ENCODE measurements around the gene NLRX1.
"Not testable (repeated sequence)": the region's sequence is repeated elsewhere in the genome, so short reads cannot be mapped to it uniquely, and the experiment has no call there.

Gene NLRX1

DNA sequence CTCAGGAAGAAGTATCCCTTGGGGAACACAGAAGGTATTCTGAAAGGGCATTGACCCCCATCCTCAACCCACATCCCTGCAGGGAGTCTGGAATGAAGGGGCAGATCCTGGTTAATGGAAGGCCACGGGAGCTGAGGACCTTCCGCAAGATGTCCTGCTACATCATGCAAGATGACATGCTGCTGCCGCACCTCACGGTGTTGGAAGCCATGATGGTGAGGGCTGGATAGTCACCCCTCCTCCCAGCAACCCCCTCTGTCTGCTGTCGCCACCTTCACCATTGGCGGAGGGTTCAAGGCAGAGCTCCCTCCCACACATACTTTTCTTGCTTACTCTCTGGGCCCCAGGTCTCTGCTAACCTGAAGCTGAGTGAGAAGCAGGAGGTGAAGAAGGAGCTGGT lies 14.3 kb upstream of the NLRX1 start:
- DNase-seq (ENCODE audit: low read depth in 2 of 2), result no peak

DNA sequence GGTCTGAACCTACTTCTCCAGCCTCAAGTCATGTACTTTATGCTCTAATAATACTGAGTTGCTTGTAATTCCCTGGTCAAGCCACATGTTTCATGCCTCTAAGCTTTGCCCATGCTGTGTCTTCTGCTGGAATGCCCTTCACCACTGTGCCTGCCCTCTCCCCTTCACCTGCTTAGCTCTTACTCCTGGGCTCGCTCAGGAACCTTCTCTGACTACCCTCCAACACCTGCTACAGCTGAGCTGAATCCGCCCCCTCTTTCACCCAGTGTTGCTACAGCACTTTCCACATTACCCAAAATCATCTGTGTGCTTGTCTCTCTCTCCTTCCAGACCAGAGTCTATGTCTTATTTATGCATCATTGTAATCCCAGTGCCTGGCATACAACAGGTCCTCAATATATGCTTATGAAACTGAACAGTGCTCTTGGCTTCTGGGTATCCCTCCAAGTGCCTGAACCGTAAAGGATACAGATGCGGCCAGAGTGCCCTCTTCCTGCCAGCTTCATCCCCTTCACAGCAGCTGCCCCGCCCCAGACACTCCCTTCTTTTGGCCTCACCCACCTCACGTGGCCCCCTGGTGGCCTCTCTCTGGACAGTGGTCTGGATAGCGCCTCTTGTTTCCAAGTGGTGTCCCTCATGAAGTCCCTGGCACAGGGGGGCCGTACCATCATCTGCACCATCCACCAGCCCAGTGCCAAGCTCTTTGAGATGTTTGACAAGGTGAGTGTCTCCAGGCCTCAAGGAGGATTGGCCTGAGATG lies 12.6 kb upstream of the NLRX1 start:
- DNase-seq (ENCODE audit: low read depth in 2 of 2), result no peak

DNA sequence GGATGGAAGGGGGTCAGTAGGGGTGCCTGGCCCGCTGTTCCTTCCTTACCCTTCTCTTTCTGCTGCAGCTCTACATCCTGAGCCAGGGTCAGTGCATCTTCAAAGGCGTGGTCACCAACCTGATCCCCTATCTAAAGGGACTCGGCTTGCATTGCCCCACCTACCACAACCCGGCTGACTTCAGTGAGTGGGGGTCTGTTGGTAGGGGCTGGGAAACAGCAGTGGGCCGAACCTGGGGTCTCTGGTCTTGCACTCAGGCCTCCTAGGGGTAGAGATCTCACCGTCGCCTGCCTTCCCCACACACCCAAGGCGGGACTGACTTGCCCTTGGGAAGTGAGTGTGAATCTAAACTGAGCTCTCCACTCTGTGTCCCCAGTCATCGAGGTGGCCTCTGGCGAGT lies 12.0 kb upstream of the NLRX1 start:
- no peak for DNase-seq (ENCODE audit: low read depth in 2 of 2)

DNA sequence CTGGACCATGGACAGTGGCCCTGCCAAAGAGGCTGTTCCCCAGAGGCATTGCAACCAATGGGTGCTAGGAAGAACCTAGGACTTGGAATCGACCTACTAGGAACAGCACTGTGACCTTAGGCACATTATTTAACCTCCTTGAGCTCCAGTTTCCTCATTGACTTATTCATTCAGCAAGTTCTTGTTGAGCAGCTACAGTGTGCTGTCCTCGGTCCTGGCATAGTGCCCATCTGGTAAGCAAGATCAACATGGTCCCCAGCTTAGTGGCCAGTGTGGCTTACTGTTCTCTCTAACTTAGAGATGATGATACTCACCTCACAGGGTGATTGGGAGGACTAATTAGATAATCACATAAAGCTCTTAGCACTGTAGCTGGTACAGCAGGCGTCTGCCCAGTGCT lies 11.5 kb upstream of the NLRX1 start:
- DNase-seq (ENCODE audit: low read depth in 2 of 2), result no peak

DNA sequence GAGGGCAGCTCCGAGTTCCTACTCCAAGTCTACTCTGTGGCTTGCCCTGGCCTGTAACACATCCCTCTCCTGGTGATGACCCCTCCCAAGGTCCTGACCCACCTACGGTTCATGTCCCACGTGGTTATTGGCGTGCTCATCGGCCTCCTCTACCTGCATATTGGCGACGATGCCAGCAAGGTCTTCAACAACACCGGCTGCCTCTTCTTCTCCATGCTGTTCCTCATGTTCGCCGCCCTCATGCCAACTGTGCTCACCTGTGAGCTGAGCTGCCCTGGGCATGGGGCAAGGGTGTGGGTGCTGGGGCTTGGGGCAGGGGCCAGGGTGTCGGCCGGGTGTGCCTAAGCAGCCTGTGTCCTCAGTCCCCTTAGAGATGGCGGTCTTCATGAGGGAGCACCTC lies 10.1 kb upstream of the NLRX1 start:
- DNase-seq (ENCODE audit: low read depth in 2 of 2), result no peak

DNA sequence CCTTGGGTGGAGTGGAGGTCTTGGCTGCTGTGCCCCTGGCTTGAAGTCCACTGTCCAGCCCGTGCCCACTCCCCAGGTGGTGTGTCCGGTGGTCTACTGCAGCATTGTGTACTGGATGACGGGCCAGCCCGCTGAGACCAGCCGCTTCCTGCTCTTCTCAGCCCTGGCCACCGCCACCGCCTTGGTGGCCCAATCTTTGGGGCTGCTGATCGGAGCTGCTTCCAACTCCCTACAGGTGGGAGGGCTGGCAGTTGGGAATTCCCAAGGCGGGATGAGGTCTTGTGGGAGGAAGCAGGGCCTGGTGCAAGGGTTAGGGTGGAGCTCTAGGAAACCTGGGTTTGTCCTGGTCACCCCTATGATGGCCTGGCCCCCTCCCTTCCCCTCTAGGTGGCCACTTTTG lies 8.4 kb upstream of the NLRX1 start:
- no peak for DNase-seq (ENCODE audit: low read depth in 2 of 2)

DNA sequence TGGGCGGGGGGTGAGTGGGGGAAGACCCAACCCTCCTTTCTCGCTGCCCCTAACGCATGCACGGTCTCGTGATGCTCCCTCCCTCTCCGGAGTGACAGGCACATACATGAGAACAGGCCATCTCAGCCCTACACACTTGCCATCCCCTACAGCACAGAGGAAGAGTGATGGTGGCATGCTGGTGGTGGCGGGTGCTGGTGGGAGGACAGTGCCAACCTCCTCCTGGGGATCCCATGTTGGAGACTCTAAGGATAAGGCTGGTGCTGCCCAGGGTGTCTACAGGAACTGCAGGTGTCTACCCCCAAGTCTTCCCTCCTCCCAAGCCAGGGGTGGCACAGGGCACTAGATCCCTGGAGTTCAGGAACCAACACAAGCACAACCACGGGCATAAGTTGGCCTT lies 6.7 kb upstream of the NLRX1 start:
- DNase-seq (ENCODE audit: low read depth in 2 of 2), result no peak

DNA sequence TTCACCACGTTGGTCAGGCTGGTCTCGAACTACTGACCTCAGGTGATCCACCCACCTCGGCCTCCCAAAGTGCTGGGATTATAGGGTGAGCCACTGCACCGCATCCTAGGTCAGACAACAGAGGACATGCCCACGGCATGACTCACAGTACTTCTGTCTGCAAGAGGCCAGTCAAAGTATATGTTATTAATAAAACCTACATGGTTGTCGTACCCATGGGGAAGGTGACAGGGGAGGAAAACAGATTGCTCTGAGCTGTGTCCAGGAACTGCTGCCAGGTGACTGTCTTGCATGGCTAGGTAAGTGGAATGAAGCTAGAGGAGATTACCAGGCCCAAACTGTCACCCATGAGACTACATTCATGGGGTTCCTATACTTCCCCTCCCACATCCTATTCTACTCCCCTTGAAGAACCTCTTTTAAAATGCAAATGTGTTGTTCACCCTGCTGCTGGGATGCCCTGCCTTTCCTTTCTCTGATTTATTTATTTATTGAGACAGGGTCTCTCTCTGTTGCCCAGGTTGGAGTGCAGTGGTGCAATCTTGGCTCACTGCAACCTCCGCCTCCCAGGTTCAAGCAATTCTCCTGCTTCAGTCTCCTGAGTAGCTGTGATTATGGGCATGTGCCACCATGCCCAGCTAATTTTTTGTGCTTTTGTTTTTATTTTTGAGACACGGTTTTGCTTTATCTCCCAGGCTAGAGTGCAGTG lies 2.0 kb upstream of the NLRX1 start:
- no peak for DNase-seq (ENCODE audit: low read depth in 2 of 2)

DNA sequence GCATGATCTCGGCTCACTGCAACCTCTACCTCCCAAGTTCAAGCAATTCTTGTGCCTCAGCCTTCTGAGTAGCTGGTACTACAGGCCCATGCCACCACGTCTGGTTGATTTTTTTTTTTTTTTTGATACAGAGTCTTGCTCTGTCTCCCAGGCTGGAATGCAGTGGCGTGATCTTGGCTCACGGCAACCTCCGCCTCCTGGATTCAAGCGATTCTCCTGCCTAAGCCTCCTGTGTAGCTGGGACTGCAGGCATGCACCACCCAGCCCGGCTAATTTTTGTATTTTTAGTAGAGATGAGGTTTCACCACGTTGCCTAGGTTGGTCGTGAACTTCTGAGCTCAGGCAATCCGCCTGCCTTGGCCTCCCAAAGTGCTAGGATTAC lies 1.5 kb upstream of the NLRX1 start:
- DNase-seq (ENCODE audit: low read depth in 2 of 2), result not testable (repeated sequence)

DNA sequence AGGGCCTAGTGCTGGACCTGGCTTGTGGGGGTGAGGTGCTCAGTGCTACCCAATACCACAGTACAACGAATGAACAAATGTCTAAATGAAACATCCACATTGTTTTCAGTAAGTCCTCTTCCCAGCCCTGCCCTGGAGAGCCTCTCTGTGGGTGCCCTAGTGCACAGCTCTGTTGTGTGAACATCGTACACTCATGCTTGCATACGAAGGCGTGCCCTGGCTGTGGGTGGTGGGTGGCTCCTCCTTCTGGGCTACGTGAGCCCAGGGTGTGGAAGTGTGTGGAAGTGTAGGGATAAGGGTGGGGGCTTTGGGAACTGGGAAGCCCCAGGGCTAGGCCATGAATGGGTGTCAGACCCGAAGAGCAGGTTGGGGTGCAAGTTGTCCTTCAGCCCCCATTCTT lies 592 bp upstream of the NLRX1 start:
- no peak for DNase-seq (ENCODE audit: low read depth in 2 of 2)

DNA sequence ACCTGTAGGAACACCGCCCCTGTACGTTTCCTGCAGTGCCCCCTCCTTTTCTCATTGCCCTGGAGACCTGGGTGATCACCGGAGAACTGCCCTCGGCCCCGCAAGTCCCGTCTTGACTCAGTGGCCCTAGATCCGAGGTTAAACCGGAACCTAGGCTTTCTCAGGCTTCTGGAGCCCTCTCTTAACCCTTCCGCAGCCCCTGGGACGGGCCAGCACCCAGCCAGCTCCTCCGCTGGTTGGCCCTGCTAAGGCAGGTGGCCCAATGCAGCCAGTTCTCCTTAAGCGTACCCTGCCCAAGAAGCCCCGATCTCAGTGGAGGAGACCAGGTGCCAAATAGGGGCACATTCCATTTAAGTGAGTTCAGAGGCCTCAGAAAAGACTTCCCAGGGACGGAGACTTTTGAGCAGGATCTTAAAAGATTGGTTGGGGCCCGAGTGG lies 776 bp downstream of the NLRX1 start:
- no peak for DNase-seq (ENCODE audit: low read depth in 2 of 2)

DNA sequence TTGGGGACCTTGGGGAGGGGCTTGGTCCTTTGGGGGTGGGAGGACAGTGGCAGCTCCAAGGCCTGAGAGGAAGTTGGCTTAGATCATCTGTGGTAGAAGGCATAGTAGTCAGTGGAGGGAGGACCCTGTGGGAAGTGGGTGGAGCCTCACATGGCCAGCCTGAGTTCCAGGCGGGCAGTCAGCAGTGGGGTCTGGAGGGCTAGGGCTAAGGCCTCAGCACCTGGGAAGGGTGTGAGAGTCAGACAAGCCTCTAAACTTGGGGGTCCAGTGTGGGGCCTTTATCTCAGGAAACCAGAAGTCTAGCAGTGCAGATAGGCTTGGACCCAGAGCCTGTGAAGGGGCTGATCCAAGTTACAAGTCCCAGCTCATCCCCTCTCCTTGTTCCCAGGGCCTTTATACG lies 4.0 kb downstream of the NLRX1 start:
- DNase-seq (ENCODE audit: low read depth in 2 of 2), result no peak

DNA sequence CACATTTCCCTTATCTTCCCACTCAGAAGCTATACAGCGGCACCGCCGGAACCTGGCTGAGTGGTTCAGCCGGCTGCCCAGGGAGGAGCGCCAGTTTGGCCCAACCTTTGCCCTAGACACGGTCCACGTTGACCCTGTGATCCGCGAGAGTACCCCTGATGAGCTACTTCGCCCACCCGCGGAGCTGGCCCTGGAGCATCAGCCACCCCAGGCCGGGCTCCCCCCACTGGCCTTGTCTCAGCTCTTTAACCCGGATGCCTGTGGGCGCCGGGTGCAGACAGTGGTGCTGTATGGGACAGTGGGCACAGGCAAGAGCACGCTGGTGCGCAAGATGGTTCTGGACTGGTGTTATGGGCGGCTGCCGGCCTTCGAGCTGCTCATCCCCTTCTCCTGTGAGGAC lies 4.9 kb downstream of the NLRX1 start:
- no peak for DNase-seq (ENCODE audit: low read depth in 2 of 2)

DNA sequence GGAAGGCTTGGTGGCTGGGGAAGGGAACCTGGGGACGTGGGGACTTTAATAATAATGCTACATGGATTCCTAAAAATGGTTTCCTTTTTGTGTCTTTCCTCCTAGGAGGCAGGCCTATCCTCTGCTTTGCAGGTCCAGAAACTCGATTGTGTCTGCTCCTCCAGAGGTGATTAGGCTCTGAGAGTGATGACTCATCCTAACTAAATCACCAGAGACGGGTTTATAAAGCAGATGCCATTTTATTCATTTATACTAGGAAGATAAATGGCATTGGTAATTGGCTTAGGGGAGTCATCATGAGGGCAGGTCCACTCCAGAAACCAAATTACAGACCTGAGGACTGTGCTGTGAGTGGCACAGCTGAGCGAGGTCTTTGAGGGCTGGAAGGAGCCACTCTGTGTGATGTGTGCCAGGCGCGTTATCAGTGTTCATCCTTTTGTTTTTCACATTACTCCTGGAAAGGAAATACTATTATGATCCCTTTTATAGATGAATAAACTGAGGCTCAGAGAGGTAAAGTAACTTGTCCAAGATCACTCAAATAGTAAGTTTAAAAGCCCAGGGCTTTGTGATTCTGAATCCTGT lies 7.1 kb downstream of the NLRX1 start:
- no peak for DNase-seq (ENCODE audit: low read depth in 2 of 2)

DNA sequence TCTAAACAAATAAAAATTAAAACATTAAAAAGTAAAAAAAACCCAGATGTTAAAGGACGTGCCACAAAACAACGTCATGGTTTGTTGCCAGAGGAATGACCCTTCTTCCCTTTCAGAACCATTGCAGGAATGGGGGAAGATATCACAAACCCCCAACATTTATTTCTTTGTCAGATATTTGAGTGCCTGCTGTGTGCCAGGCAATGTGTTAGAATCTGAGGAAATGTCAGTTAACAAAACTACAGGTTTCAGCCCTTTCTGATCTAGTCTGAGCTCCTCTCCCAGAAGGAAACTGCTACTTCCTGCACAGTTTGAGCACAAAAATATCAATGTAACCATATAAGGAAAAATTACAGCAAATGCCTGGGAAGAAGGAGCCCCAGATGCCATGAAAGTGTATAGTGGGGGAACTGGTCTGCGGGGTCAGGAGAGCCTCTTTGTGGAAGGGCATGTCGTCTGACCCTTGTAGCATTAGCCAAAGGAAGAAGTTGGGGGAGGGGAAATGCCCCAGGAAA lies 9.7 kb downstream of the NLRX1 start:
- DNase-seq (ENCODE audit: low read depth in 2 of 2), result no peak

DNA sequence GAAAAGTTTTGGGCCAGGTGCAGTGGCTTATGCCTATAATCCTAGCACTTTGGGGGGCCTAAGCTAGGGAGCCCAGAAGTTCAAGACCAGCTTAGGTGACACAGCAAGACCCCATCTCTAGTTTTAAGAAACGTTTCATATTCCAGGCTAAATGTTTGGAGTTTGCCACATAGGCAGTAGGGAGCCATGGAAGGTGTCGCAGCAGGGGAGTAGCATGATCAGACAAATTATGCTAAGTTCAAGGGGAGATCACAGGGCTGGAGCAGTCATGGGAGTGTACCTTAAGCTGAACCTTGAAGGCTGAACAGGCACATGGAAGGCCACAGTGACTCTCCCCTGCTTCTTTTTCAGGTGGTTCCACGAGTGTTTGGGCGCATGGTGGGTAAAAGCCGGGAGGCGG lies 10.8 kb downstream of the NLRX1 start:
- DNase-seq (ENCODE audit: low read depth in 2 of 2), result no peak

DNA sequence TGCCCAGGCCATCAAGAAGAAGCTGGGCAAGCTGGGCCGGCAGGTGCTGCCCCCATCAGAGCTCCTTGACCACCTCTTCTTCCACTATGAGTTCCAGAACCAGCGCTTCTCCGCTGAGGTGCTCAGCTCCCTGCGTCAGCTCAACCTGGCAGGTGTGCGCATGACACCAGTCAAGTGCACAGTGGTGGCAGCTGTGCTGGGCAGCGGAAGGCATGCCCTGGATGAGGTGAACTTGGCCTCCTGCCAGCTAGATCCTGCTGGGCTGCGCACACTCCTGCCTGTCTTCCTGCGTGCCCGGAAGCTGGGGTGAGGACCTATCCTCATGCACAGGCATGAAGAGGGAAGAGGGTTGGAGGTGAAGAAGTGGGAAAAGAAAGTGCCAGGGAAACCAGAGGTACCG lies 11.5 kb downstream of the NLRX1 start:
- DNase-seq (ENCODE audit: low read depth in 2 of 2), result no peak

DNA sequence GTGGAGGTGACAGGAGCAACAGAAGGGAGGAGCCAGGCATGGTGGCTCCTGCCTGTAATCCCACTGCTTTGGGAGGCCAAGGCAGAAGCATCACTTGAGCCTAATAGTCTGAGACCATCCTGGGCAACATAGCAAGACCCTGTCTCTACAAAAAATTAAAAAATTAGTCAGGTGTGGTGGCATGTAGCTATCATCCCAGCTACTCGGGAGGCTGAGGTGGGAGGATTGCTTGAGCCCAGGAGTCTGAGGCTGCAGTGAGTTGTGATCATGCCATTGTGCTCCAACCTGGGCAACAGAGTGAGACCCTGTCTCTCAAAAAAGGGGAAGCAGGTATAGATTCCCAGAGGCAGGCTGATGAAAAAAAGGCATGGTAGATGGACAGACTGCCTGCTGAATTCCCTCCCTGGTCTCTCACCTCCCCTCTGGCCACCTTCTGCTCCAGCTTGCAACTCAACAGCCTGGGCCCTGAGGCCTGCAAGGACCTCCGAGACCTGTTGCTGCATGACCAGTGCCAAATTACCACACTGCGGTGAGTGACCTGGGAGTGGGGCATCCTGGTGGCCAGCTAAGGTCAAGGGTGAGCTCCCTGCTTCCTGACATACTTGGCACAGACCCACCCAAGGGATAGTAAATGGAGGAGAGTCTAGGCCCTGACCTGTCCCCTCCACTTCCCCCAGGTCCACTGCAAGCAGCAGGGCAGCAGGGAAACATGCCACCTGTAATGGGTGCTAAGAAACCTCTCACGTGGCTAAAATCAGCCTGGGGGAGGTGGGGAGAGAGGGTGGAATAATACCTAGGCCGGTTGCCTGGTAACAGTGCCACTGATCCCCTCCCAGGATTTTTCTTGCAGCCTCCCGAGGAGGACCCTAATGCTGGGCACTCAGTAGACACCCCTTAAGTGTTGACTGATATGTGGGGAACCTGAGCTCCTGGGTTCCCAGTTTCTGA lies 12.5 kb downstream of the NLRX1 start:
- no peak for DNase-seq (ENCODE audit: low read depth in 2 of 2)

DNA sequence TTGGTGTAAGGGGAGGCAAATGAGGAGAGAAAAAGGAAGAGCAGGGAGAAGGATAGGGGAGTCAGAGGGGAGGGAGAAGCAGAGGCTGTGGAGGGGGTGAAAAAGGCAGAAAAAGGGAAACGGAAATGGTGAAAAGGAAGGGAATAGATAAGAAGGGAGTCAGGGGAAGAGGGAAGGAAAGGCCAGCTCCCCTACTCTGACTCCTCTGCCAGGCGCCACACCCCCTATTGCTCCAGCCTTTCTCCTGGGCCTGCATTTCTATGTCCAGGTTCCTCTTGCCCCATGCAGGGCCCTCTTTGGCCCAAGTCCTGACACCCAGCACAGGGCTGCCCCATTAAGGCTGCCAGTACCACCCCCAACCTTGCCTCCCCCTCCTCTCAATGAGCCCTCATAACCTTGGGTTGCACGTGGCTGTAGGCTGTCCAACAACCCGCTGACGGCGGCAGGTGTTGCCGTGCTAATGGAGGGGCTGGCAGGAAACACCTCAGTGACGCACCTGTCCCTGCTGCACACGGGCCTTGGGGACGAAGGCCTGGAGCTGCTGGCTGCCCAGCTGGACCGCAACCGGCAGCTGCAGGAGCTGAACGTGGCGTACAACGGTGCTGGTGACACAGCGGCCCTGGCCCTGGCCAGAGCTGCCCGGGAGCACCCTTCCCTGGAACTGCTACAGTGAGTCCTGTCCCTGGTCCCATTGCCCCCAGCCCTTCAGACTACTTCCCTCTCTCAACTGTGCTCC lies 13.3 kb downstream of the NLRX1 start:
- no peak for DNase-seq (ENCODE audit: low read depth in 2 of 2)

DNA sequence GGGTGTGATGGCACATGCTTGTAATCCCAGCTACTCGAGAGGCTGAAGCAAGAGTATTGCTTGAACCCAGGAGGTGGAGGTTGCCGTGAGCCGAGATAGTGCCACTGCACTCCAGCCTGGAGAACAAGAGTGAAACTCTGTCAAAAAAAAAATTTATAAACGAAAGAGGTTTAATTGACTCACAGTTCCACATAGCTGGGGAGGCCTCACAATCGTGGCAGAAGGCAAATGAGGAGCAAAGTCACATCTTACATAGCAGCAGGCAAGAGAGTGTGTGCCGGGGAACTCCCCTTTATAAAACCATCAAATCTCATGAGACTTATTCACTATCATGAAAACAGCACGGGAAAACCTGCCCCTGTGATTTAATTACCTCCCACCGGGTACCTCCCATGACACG lies 15.9 kb downstream of the NLRX1 start:
- DNase-seq (ENCODE audit: low read depth in 2 of 2), result not testable (repeated sequence)

DNA sequence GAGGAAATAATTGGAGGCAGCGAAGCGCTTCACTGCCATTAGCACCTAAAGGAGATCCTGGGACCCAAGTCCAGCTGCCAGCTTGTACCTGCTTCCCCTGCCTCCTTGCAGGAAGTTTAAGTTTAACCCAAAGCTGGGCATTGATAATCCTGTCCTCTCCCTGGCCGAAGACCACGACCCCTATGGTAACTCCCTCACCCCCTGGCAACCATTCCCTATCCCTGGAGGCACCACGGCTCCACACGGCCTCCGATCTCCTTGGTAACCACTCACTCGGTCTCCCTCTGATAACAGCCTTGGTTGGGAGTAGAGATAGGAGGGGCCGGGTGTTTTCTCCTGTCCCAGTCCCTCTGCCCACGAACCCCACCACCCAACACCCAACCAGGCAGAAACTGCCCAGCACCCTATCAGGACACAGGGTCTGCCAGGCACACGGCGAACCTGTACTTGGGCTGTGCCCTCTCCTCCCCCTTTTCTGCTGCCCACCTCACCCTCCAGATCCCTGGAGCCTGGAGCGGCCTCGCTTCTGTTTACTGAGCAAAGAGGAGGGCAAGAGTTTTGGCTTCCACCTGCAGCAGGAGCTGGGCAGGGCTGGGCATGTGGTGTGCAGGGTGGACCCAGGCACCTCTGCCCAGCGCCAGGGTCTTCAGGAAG lies 17.6 kb downstream of the NLRX1 start:
- no peak for DNase-seq (ENCODE audit: low read depth in 2 of 2)

All from stimulated activated CD4-positive, alpha-beta T cell treated with anti-CD3 and anti-CD28 coated beads, Interleukin-1b, Interleukin-23, amount 100 ng/mL, for 1 hour (primary cell).